HFFc6 (cell line): Measurements from ENCODE around the gene FURIN. TPM values are rescaled to one million over a fixed set of nuclear protein-coding genes. Genes with fewer than 3 reads are reported as not detected.

Experiments
- DNase-seq: peaks from one replicate; pipeline ENCODE4 v3.0.0-alpha.2; 2018
- H3K27ac Mint-ChIP-seq: 2 replicates; pipeline ENCODE4 v1.8.0; 2020; ENCODE audit warnings: mild to moderate bottlenecking, mixed read lengths
- H3K27me3 Mint-ChIP-seq: 2 replicates; pipeline ENCODE4 v1.8.0; 2021; ENCODE audit warnings: mild to moderate bottlenecking, moderate library complexity, mixed read lengths; ENCODE audit not compliant: insufficient read depth
- H3K36me3 Mint-ChIP-seq: 2 replicates; pipeline ENCODE4 v1.8.0; 2021; ENCODE audit warnings: low read depth, mixed read lengths
- H3K4me1 Mint-ChIP-seq: 2 replicates; pipeline ENCODE4 v1.8.0; 2020; ENCODE audit warnings: low read depth, mixed read lengths
- H3K4me3 Mint-ChIP-seq: 2 replicates; pipeline ENCODE4 v1.8.0; 2020; ENCODE audit warnings: mild to moderate bottlenecking, moderate library complexity, mixed read lengths
- H3K9me3 Mint-ChIP-seq: 2 replicates; pipeline ENCODE4 v1.8.0; 2020; ENCODE audit warnings: mild to moderate bottlenecking, mixed read lengths
- total RNA-seq, 6 experiments: library from RNA; stranded (reverse); fragmentation: NEBNext Ultra II Directional; extraction: Animal tissue kit (Norgen Biotek cat#: 25700); gene quantifications; 2 replicates in 1 of 6; 3 replicates in 5 of 6; pipeline ENCODE4 v1.2.3, GENCODE V29; 2021
- TF ChIP-seq, protein P1 (sequence below): fragments of 200-600 bp; sonication (generic); IDR thresholded peaks from 2 replicates; pipeline ENCODE4 v1.5.0; 2021; ENCODE audit warnings: antibody characterized with exemption, mild to moderate bottlenecking

The FURIN gene
- total RNA-seq, 6 experiments from 2014 or later = 68.9 to 79.4 (median 74.6) TPM

DNA sequence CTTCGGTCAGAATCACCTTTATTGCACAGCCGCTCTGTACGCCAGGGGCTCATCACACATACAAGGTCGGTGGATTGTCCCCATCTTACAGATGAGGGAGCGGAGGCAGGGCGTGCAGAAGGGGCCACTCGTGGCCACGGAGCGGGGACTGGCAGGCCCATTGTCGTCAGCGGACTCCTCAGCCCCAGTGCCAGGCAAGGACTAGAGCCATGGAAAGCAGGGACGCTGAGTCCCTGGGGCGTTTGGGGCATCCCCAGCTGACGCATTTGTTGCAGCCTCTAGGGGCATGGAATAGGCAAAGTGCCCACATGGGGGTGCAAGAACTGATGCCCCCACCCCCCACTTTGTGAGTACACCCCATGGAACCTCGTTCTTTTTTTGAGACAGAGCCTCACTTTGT is 29.8 kb upstream of the FURIN start:
- Mint-ChIP-seq H3K4me1 (peaks cover 8% of the 10 kb centered on the region), H3K27ac (no peak overlapping the region), H3K4me3 (no peak overlapping the region), H3K9me3 (no peaks in the 10 kb centered on the region), H3K36me3 (no peaks in the 10 kb centered on the region), H3K27me3 (peaks cover 6% of the 10 kb centered on the region)
- DNase-seq = no peak
- TF ChIP-seq, protein P1, sequence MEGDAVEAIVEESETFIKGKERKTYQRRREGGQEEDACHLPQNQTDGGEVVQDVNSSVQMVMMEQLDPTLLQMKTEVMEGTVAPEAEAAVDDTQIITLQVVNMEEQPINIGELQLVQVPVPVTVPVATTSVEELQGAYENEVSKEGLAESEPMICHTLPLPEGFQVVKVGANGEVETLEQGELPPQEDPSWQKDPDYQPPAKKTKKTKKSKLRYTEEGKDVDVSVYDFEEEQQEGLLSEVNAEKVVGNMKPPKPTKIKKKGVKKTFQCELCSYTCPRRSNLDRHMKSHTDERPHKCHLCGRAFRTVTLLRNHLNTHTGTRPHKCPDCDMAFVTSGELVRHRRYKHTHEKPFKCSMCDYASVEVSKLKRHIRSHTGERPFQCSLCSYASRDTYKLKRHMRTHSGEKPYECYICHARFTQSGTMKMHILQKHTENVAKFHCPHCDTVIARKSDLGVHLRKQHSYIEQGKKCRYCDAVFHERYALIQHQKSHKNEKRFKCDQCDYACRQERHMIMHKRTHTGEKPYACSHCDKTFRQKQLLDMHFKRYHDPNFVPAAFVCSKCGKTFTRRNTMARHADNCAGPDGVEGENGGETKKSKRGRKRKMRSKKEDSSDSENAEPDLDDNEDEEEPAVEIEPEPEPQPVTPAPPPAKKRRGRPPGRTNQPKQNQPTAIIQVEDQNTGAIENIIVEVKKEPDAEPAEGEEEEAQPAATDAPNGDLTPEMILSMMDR = no peak

GRCh38 chr15:90839187-90840071 is 29.0 kb upstream of the FURIN start:
- Mint-ChIP-seq H3K4me3 (no peak overlapping the region), H3K27ac (no peak overlapping the region), H3K4me1 (peaks cover 8% of the 10 kb centered on the region), H3K36me3 (no peaks in the 10 kb centered on the region), H3K27me3 (no peaks in the 10 kb centered on the region; the same call in none of the 2 replicates), H3K9me3 (no peaks in the 10 kb centered on the region)
- TF ChIP-seq, protein P1 = no peak
- DNase-seq = no peak

GRCh38 chr15:90840157-90840855 is 28.1 kb upstream of the FURIN start:
- no peak overlapping the region for H3K27ac Mint-ChIP-seq
- no peaks in the 10 kb centered on the region for H3K9me3 Mint-ChIP-seq
- peaks cover 15% of the 10 kb centered on the region for H3K4me1 Mint-ChIP-seq
- H3K4me3 Mint-ChIP-seq = no peak overlapping the region
- no peak for DNase-seq
- TF ChIP-seq, protein P1 = no peak
- H3K27me3 Mint-ChIP-seq = no peaks in the 10 kb centered on the region; the same call in none of the 2 replicates
- H3K36me3 Mint-ChIP-seq = no peaks in the 10 kb centered on the region

DNA sequence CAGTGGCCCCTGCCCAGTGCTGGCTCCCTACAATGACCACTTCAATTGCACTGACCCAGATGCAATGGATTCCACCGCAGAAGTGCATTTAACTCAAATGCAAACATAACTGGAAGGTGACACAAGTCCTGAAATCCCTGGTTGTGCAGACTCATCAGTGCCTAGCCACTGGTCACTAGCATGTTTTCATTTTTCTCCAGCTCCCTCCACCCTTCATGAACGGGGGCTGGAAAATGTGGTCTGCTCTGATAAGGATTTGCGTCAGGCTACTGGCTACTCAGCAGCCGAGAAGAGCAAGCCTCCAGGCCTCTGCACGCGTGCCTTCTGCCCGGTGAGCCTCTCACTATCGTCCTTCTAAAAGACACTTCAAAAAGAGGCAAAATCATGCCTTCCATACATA is 27.4 kb upstream of the FURIN start:
- Mint-ChIP-seq H3K4me1 (peaks cover 19% of the 10 kb centered on the region), H3K27me3 (no peaks in the 10 kb centered on the region; the same call in none of the 2 replicates), H3K4me3 (no peak overlapping the region), H3K27ac (no peak overlapping the region), H3K9me3 (no peaks in the 10 kb centered on the region), H3K36me3 (no peaks in the 10 kb centered on the region)
- TF ChIP-seq, protein P1 = no peak
- DNase-seq = no peak

DNA sequence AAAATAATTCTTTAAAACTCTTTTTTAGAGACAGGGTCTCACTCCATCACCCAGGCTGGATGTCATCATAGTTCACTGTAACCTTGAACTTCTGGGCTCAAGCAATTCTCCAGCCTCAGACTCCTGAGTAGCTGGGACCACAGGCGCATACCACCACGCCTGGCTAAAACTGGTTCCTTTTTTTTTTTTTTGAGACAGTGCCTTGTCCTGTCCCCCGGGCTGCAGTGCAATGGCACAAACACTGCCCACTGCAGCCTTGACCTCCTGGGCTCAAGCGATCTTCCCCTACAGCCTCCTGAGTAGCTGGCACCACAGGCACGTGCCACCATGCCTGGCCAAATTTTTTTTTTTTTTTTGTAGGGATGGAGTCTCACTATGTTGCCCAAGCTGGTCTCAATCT is 23.7 kb upstream of the FURIN start:
- Mint-ChIP-seq H3K4me3 (no peak overlapping the region), H3K4me1 (peaks cover 12% of the 10 kb centered on the region), H3K36me3 (no peaks in the 10 kb centered on the region), H3K9me3 (no peaks in the 10 kb centered on the region), H3K27ac (peak overlapping the region; percentile 86), H3K27me3 (peaks cover 2% of the 10 kb centered on the region)
- TF ChIP-seq, protein P1 = no peak
- no peak for DNase-seq
